Measurements from ENCODE around the gene HLF. TPM values are rescaled to one million over a fixed set of nuclear protein-coding genes. Genes with fewer than 3 reads are reported as not detected.

The HLF gene
- total RNA-seq, 1 experiment from 2014 or later = 0.13 TPM

DNA sequence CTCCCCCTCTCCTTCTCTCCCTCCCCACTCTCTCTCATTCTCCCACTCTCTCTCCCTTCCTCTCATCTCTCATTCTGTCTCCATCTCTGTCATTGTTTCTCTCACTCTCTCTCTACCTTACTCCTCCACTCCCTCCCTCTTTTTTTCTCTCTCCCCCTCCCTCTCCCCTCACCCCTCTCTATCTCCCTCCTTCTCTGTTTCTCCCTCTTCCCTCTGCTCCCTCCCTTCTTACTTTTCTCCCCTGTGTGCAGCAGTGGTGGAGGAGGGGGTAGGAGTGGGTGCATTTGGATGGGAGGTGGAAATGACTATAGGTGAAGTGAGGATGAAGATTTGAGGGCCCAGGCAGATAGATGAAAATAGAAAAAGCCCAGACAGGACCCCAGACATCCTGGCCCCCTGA is 70.9 kb downstream of the HLF start:
- DNase-seq (ENCODE audit: low read depth, low spot score) (no peak), ATAC-seq (no peak)
- H3K27me3 ChIP-seq (ENCODE audit: control insufficient read depth, insufficient read depth, low read length) = peaks cover 6% of the 10 kb centered on the region; the same call in 1 of the 2 replicates
- ChIA-PET POLR2A (no interaction called here), CTCF (interaction anchor here (1.0 kb wide), 1 partner anchor 343 kb away, joined by 14 read pairs; no protein-coding TSS in a partner anchor)
- H3K9me3 ChIP-seq (ENCODE audit: control insufficient read depth, insufficient read depth, low read depth, low read length) = no peaks in the 10 kb centered on the region
- no peaks in the 10 kb centered on the region for H3K36me3 ChIP-seq (ENCODE audit: control insufficient read depth, insufficient read depth, low read length)
- no TSS peak for BruUV-seq (replicated peaks)
- intact Hi-C loops (cut with micrococcal nuclease; ENCODE audit: unreplicated experiment) (no loop called here), in situ Hi-C loops (cut with HindIII; ENCODE audit: low pct_unique_long_range_greater_than_20kb, low sequenced_read_pairs) (no loop called here)
- no peak overlapping the region for H3K4me3 ChIP-seq (ENCODE audit: low read depth in 2 of 2, low read length in 2 of 2)
- H3K4me1 ChIP-seq (ENCODE audit: control insufficient read depth, insufficient read depth, low read length) = no peaks in the 10 kb centered on the region
- H3K27ac ChIP-seq (ENCODE audit: low read length) = no peak overlapping the region
- TF ChIP-seq SIN3A (IDR thresholded peaks at IDR 0.05; ENCODE audit: borderline replicate concordance, insufficient read depth, low read depth, low read length) = no peak

DNA sequence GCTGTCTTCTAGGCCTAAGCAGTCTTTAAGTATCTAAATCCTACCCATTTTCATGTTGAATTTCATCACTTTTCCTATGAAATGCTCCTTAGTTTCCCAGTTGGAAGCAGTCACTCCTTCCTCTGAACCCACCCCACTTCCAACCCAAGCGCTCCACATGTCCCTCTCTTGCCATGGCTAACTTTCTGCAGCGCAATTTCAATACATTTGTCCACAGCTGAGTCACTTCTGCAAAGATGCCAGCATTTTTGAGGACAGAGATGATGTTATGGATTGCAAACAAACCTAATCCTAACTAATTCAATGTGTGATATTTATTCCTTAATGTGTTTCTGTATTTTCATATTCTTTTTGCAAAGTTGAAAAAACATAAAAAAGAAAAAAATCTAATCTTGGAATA is 71.7 kb downstream of the HLF start:
- Histone ChIP-seq H3K36me3 (ENCODE audit: control insufficient read depth, insufficient read depth, low read length) (no peaks in the 10 kb centered on the region), H3K27me3 (ENCODE audit: control insufficient read depth, insufficient read depth, low read length) (peaks cover 6% of the 10 kb centered on the region; the same call in 1 of the 2 replicates), H3K27ac (ENCODE audit: low read length) (no peak overlapping the region), H3K4me3 (ENCODE audit: low read depth in 2 of 2, low read length in 2 of 2) (no peak overlapping the region), H3K9me3 (ENCODE audit: control insufficient read depth, insufficient read depth, low read depth, low read length) (no peaks in the 10 kb centered on the region), H3K4me1 (ENCODE audit: control insufficient read depth, insufficient read depth, low read length) (no peaks in the 10 kb centered on the region)
- DNase-seq (ENCODE audit: low read depth, low spot score) = no peak
- no TSS peak for BruUV-seq (replicated peaks)
- CTCF ChIA-PET = no interaction called here
- no peak for ATAC-seq
- POLR2A ChIA-PET = no interaction called here
- TF ChIP-seq SIN3A (IDR thresholded peaks at IDR 0.05; ENCODE audit: borderline replicate concordance, insufficient read depth, low read depth, low read length) (no peak), POLR2AphosphoS5 (IDR thresholded peaks at IDR 0.05; ENCODE audit: low read depth, low read length) (no peak), TCF7L2 (IDR thresholded peaks at IDR 0.05; ENCODE audit: low read depth, low read length) (no peak)
- TF ChIP-seq, protein P1, sequence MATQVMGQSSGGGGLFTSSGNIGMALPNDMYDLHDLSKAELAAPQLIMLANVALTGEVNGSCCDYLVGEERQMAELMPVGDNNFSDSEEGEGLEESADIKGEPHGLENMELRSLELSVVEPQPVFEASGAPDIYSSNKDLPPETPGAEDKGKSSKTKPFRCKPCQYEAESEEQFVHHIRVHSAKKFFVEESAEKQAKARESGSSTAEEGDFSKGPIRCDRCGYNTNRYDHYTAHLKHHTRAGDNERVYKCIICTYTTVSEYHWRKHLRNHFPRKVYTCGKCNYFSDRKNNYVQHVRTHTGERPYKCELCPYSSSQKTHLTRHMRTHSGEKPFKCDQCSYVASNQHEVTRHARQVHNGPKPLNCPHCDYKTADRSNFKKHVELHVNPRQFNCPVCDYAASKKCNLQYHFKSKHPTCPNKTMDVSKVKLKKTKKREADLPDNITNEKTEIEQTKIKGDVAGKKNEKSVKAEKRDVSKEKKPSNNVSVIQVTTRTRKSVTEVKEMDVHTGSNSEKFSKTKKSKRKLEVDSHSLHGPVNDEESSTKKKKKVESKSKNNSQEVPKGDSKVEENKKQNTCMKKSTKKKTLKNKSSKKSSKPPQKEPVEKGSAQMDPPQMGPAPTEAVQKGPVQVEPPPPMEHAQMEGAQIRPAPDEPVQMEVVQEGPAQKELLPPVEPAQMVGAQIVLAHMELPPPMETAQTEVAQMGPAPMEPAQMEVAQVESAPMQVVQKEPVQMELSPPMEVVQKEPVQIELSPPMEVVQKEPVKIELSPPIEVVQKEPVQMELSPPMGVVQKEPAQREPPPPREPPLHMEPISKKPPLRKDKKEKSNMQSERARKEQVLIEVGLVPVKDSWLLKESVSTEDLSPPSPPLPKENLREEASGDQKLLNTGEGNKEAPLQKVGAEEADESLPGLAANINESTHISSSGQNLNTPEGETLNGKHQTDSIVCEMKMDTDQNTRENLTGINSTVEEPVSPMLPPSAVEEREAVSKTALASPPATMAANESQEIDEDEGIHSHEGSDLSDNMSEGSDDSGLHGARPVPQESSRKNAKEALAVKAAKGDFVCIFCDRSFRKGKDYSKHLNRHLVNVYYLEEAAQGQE (IDR thresholded peaks at IDR 0.05; ENCODE audit: insufficient read depth in 1 of 2, low read depth in 2 of 2, low read length in 1 of 2) = no peak
- TF ChIP-seq, protein P2, sequence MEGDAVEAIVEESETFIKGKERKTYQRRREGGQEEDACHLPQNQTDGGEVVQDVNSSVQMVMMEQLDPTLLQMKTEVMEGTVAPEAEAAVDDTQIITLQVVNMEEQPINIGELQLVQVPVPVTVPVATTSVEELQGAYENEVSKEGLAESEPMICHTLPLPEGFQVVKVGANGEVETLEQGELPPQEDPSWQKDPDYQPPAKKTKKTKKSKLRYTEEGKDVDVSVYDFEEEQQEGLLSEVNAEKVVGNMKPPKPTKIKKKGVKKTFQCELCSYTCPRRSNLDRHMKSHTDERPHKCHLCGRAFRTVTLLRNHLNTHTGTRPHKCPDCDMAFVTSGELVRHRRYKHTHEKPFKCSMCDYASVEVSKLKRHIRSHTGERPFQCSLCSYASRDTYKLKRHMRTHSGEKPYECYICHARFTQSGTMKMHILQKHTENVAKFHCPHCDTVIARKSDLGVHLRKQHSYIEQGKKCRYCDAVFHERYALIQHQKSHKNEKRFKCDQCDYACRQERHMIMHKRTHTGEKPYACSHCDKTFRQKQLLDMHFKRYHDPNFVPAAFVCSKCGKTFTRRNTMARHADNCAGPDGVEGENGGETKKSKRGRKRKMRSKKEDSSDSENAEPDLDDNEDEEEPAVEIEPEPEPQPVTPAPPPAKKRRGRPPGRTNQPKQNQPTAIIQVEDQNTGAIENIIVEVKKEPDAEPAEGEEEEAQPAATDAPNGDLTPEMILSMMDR (IDR thresholded peaks at IDR 0.05) = no peak
- in situ Hi-C loops (cut with HindIII; ENCODE audit: low pct_unique_long_range_greater_than_20kb, low sequenced_read_pairs) = no loop called here
- intact Hi-C loops (cut with micrococcal nuclease; ENCODE audit: unreplicated experiment) = no loop called here

DNA sequence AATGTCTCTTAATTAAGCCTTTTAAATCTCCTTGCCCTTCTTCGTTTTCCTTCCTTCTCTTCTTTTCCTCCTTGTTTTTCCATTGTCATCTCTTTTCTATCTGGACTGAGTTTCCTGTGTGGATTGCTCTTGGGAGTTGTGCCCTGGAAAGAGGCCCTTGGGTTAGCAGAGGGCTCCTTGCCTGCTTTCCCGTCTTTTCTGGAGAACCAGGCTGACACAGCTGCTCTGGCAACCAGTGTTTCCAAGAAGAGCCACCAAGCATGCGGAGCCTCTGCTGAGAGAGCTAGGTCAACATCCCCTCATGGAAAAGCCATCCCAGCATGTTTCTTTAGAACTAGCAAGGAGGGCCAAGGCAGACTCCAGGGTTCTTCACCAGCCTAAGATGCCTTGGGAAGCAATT is 75.4 kb downstream of the HLF start:
- no peak overlapping the region for H3K27ac ChIP-seq (ENCODE audit: low read length)
- H3K4me1 ChIP-seq (ENCODE audit: control insufficient read depth, insufficient read depth, low read length) = no peaks in the 10 kb centered on the region
- no peak for DNase-seq (ENCODE audit: low read depth, low spot score)
- ATAC-seq = no peak
- in situ Hi-C loops (cut with HindIII; ENCODE audit: low pct_unique_long_range_greater_than_20kb, low sequenced_read_pairs) = no loop called here
- CTCF ChIA-PET = no interaction called here
- no peaks in the 10 kb centered on the region for H3K36me3 ChIP-seq (ENCODE audit: control insufficient read depth, insufficient read depth, low read length)
- TF ChIP-seq TCF7L2 (IDR thresholded peaks at IDR 0.05; ENCODE audit: low read depth, low read length) = no peak
- TF ChIP-seq, protein P1 (IDR thresholded peaks at IDR 0.05; ENCODE audit: insufficient read depth in 1 of 2, low read depth in 2 of 2, low read length in 1 of 2) = no peak
- TF ChIP-seq, protein P2 (IDR thresholded peaks at IDR 0.05) = no peak
- no peak for TF ChIP-seq POLR2AphosphoS5 (IDR thresholded peaks at IDR 0.05; ENCODE audit: low read depth, low read length)
- TF ChIP-seq SIN3A (IDR thresholded peaks at IDR 0.05; ENCODE audit: borderline replicate concordance, insufficient read depth, low read depth, low read length) = no peak
- H3K9me3 ChIP-seq (ENCODE audit: control insufficient read depth, insufficient read depth, low read depth, low read length) = no peaks in the 10 kb centered on the region
- BruUV-seq (replicated peaks) = no TSS peak
- intact Hi-C loops (cut with micrococcal nuclease; ENCODE audit: unreplicated experiment) = no loop called here
- peaks cover 6% of the 10 kb centered on the region; the same call in 1 of the 2 replicates for H3K27me3 ChIP-seq (ENCODE audit: control insufficient read depth, insufficient read depth, low read length)
- H3K4me3 ChIP-seq (ENCODE audit: low read depth in 2 of 2, low read length in 2 of 2) = no peak overlapping the region
- POLR2A ChIA-PET = no interaction called here

All from Panc1 (cell line).